Measurements from ENCODE around the gene LRIG1.

- TF ChIP-seq CTCF (IDR thresholded peaks at IDR 0.05; ENCODE audit: poor library complexity) (peak; percentile 82), EZH2 (IDR thresholded peaks at IDR 0.05; ENCODE audit: borderline replicate concordance) (no peak)
These were observed 93.1 kb downstream of the LRIG1 start for GRCh38 chr3:66407611-66408218.
